C4-2B (cell line): ENCODE results near the gene EFEMP2.

ENCODE experiments used
- H3K27ac ChIP-seq: fragments of 450-650 bp; 2 replicates; pipeline ENCODE4 v1.5.1; 2017
- ZFX ChIP-seq: fragments of 450-650 bp; IDR thresholded peaks from 2 replicates; pipeline ENCODE4 v1.6.1; 2017
- TF ChIP-seq, protein P1 (sequence below): fragments of 450-650 bp; conservative IDR thresholded peaks from 2 replicates; pipeline ENCODE4 v1.5.1; 2017; ENCODE audit warnings: mild to moderate bottlenecking

The EFEMP2 gene

DNA sequence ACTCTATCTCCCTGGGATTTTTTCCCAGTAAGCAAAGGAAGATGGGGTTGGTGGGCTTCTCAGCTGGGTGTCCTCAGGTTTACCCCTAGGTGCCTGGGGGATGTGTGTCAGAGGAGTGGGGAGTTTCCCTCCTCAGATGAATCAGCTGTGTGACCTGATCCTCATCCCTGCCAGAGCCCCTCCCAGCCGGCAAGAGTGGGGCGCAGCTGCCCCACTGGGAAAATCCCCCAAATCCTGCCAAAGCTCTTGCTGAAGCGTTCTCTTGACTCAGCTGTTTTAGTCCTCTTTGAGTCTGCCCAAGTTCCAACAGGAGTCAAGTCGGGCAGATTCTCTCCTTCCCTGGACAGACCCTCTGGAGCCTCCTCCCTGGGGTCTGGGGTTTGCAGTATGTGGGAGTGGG lies 40.2 kb upstream of the EFEMP2 start:
- TF ChIP-seq ZFX = no peak
- TF ChIP-seq, protein P1, sequence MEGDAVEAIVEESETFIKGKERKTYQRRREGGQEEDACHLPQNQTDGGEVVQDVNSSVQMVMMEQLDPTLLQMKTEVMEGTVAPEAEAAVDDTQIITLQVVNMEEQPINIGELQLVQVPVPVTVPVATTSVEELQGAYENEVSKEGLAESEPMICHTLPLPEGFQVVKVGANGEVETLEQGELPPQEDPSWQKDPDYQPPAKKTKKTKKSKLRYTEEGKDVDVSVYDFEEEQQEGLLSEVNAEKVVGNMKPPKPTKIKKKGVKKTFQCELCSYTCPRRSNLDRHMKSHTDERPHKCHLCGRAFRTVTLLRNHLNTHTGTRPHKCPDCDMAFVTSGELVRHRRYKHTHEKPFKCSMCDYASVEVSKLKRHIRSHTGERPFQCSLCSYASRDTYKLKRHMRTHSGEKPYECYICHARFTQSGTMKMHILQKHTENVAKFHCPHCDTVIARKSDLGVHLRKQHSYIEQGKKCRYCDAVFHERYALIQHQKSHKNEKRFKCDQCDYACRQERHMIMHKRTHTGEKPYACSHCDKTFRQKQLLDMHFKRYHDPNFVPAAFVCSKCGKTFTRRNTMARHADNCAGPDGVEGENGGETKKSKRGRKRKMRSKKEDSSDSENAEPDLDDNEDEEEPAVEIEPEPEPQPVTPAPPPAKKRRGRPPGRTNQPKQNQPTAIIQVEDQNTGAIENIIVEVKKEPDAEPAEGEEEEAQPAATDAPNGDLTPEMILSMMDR = no peak
- no peak overlapping the region for H3K27ac ChIP-seq

DNA sequence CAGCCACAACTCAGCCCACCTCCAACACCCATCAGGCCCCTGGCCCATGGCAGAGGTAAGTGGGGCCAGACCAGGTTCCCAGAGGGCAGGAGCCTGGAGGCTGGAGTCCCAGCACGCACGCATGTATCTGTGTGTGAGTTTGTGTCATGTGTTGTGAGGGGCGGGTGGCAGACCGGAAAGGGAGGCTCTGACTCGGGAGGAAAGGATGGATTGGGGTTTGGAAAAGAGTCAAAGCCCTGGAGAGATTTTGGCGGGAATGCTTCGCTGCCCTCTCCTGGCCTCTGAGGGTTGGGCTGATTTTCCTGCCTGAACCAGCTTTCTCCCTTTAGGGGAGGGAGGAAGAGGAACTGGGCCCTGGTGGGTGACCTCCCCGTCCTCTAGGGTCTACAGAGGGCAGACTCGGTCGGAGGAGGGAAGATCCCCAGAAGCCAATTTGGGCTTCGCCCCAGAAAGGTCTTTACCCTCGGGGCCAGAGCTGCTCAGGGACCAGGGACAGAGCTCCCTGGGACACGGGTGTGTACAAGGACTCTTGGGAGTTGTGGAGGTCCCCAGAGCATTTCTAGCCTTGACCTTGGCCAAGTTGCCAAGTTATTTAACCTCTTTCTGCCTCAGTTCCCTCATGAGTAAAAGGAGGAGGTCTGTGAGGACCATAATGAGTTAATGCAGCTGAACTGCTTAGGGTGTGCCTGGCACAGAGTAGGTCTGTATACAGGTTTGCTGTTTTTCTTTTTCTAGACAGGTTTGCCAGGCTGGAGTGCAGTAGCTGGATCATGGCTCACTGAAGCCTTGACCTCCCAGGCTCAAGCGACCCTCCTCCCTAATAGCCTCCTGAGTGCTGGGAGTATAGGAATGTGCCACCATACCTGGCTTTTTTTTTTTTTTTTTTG lies 39.3 kb upstream of the EFEMP2 start:
- H3K27ac ChIP-seq = peak overlapping the region; percentile 7

DNA sequence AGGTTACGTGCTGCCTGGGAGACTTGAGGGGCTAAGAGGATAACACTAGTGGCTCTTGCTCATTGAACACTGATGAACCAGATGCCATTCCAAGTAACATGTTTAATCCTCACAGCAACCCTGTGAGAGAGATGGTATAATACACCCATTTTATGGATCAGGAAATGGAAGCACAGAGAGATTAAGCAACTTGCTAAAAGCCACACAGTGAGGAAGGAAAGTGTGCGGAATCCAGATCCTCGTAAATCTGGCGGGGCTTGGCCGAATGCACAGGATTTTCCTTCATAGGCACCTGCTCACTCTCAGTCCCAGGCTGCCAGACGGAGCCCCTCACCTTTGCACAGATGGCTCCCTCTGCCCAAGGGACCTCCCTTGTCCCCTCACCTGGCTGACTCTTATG lies 35.3 kb upstream of the EFEMP2 start:
- H3K27ac ChIP-seq = no peak overlapping the region

More for the DNA sequence above, 39.3 kb upstream of the EFEMP2 start:
- TF ChIP-seq, protein P1 = no peak; the same call in 1 of the 2 replicates

DNA sequence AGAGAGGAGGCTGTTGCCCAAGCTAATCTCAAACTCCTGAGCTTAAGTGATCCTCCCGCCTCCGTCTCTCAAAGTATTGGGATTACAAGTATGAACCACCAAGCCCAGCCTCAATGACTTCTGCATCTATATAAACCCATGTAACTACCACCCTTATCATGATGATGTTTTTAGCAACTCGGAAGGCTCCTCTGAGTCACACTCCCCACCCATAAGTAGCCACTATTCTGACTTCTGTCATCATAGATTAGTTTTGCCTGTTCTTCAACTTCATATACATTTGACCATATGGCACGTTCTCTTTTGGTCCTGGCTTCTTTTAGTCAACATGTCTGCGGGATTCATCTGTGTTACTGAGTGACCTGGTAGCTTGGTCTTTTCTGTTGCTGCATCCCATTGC lies 34.0 kb upstream of the EFEMP2 start:
- H3K27ac ChIP-seq = no peak overlapping the region
- TF ChIP-seq, protein P1 = no peak
- no peak for TF ChIP-seq ZFX

More for the DNA sequence above, 35.3 kb upstream of the EFEMP2 start:
- TF ChIP-seq, protein P1 = no peak
- no peak for TF ChIP-seq ZFX

DNA sequence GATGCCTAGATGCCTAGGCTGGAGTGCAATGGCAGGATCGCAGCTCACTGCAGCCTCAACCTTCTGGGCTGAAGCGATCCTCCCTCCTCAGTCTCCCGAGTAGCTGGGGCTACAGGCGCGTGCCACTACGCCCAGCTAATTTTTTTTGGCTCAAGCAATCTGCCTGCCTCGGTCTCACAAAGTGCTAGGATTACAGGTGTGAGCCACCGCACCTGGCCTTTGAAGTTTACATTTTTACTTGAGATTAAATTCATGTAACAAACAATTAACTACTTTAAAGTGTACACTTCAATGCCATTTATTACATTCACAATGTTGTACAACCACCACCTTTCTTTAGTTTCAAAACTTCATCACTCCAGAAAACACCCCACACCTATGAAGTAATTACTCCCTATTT lies 31.1 kb upstream of the EFEMP2 start:
- TF ChIP-seq, protein P1 = no peak
- no peak for TF ChIP-seq ZFX
- H3K27ac ChIP-seq = no peak overlapping the region

DNA sequence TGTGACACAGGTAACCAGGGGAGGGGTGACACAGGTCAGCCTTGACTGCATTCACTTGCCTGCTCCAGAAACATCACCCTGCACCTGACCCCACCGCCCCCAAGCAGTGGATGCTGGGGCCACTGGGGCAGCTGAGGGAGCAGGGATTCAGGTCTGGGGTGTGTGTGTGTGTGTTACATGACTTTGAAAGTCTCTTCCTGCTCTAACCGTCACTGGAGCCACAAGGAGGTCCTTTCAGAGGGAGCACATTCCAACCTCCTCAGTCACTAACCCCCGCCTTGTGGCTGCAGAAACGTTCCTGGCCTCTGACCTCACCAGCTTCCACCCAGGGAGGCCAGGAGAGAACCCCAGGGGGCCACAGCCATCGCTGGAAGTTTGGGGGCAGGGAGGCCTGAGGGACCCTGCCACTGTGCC lies 30.5 kb upstream of the EFEMP2 start:
- TF ChIP-seq ZFX = no peak
- TF ChIP-seq, protein P1 = no peak
- no peak overlapping the region for H3K27ac ChIP-seq

DNA sequence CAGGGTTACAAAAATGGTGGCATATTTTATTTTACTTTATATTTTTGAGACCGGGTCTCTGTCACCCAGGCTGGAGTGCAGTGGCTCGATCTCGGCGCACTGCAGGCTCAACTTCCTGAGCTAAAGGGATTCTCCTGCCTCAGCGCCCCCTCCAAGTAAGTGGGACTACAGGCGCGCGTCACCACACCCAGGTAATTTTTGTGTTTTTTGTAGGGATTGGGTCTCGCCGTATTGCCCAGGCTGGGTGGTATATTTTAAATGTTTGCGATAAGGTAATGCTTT lies 28.2 kb upstream of the EFEMP2 start:
- H3K27ac ChIP-seq = no peak overlapping the region

More for the DNA sequence above, 28.2 kb upstream of the EFEMP2 start:
- no peak for TF ChIP-seq ZFX
- TF ChIP-seq, protein P1 = no peak
